Spleen (tissue), 7 donors: ENCODE results near the gene HDGFL3.

Source experiments
- POLR2A ChIP-seq, 3 donors: fragments of 450-650 bp; IDR thresholded peaks; one replicate each; pipeline ENCODE4 v1.5.1; 2017; ENCODE audit warnings: antibody characterized with exemption in 3 of 3, mild to moderate bottlenecking in 1 of 3
- POLR2AphosphoS5 ChIP-seq, 3 donors: sonication (generic); formaldehyde crosslinking; IDR thresholded peaks; one replicate each; pipeline ENCODE4 v1.5.1; 2017; ENCODE audit warnings: antibody characterized with exemption in 3 of 3
- TF ChIP-seq, protein P1 (sequence below), 11 experiments: fragments of 200-600 bp in 7 of 11; fragments of 450-650 bp in 4 of 11; sonication (generic) in 4 of 11; IDR thresholded peaks in 8 of 11; conservative IDR thresholded peaks in 3 of 11; 1 replicate in 7 of 11; 2 replicates in 4 of 11; pipeline versions ENCODE4 v1.4.0 to v1.8.0; 2016 to 2021; ENCODE audit warnings: antibody characterized with exemption in 11 of 11, inconsistent platforms in 4 of 11, mild to moderate bottlenecking in 1 of 11
- donor health status: DM: no; HTN: no; CAD: no; lungs with moderate emphysema.
- donor health status: DM: no; HTN: no; CAD: no.
- donor health status: DM: no; HTN: no; CAD: no.

GRCh38 chr15:83112956-83113299 lies 94.7 kb downstream of the HDGFL3 start:
- TF ChIP-seq, protein P1, sequence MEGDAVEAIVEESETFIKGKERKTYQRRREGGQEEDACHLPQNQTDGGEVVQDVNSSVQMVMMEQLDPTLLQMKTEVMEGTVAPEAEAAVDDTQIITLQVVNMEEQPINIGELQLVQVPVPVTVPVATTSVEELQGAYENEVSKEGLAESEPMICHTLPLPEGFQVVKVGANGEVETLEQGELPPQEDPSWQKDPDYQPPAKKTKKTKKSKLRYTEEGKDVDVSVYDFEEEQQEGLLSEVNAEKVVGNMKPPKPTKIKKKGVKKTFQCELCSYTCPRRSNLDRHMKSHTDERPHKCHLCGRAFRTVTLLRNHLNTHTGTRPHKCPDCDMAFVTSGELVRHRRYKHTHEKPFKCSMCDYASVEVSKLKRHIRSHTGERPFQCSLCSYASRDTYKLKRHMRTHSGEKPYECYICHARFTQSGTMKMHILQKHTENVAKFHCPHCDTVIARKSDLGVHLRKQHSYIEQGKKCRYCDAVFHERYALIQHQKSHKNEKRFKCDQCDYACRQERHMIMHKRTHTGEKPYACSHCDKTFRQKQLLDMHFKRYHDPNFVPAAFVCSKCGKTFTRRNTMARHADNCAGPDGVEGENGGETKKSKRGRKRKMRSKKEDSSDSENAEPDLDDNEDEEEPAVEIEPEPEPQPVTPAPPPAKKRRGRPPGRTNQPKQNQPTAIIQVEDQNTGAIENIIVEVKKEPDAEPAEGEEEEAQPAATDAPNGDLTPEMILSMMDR (IDR thresholded peaks at IDR 0.05 in 8 of 11, conservative IDR thresholded peaks at IDR 0.05 in 3 of 11), result no peak
- TF ChIP-seq POLR2AphosphoS5 (IDR thresholded peaks at IDR 0.05) (peak in 2 of 3 donors; percentile 16 to 48), POLR2A (IDR thresholded peaks at IDR 0.05) (no peak)
